HG03066 (cell line): ENCODE data around the gene GALNTL6.

Experiments used
- ATAC-seq: cut with Tn5 transposase; IDR thresholded peaks from one replicate; pipeline ENCODE4 v1.9.1; 2021; ENCODE audit warnings: low read depth; ENCODE audit not compliant: unreplicated experiment

Gene GALNTL6

DNA sequence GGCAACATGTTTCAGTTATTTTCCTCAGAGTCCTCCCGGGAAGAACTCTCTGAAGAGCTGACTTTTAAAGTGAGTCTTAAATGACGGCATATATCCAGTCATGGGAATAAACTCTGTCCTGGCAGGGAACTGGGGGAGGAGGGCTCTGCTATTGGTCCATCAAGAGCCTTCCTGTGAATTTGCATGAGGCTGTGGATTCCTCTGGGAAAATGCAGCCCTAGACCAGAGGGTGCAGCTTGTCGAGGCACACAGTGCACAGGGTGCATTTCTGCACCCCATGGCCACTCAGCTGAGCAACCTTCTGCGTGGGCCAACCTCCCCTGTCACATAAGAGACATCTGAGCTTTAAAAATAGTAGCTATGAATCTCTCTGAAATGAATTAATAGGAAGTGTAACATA, 360.0 kb downstream of the GALNTL6 start:
- no peak for ATAC-seq

DNA sequence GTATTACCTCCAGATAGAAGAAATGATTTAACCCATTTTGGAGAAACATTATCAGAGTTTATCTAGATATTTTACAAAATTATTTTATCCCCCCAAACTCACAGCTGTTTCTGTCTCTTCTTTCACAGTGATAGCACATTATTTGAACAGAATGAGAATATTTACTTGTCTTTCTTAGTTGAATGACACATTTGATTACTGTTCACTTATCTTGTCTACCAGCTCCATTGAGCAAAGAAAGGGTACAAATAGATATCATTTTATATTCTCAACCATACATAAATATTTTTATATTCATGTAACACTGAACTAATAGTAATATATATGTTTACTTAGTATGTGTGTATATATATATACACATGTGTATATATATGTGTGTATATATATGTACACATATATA, 364.2 kb downstream of the GALNTL6 start:
- ATAC-seq = no peak

DNA sequence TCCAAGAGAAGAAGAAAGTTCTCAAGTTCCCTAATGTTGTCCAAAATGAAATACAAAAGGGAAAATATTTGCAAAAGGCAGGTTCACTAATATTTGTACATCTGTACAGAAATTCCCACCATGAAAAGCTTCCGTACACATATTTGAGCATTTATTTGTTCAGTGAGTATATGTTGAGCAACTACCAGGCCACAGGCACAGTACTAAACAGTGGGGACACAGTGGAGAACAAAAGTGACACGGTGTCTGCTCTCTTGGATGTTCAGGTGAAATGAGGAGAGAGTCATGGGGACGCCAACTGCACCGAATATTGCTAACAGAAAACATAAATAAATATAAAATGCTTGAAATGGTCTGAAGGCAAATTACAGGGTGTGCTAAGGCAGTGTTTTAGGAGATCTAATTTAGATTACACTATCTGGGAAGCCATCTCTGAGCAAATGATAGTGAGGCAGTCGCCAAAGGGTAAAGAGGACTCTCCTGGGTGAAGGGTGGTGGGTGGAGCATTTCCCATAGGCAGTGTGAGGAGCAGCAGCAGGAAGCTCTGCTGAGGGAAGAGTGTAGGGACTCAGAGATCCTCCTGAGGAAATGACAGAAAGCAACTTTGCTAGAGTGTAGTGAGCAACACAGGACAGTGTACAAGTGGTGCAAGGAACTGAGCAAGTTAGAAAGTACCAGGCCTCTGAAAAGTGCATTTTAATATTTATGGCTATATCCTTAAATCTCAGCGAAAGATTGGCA, 375.2 kb downstream of the GALNTL6 start:
- no peak for ATAC-seq

DNA sequence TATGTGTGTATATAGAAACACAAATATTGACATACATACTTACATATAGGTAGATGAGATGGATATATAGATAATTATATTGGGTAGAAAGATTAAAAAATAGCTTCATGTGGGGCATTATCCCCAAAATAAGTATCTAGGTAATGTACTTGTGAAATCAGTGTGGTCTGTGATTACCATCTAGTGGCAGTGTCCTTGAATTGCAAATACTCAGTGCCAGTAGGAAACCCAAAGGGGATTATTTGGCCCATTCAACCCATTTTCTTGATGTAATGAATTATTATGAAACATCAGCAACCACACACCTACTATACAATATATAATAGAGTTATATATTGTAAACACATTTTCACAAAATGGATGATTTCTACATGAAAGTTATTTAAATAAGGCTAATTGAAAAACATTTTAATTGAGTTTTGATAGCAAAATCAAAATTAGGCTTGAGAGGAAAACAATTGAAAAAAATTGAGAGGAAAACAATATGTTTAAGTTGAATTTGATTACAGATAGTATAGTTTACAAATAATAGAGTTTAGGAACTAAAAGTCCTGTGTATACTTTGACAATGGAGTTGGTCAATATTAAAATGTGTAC, 389.4 kb downstream of the GALNTL6 start:
- ATAC-seq = no peak

DNA sequence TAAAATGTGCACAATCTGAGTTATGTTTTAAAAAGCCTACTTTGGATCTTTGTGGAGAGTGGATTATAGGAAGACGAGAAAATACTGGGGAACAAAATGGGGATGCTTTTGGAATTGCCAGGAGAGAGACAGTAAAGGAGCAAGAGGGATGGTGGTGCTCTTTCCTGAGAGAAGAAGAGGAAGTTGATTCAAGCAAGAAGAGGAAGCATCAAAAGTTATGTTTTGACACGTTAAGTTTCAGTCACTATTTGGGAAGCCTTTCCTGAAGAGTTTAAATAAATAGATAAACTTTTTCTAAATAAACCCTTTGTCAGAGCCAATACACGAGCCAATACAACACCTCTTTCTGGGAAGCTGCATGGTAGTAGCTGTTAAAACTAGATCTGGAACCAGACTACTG, 394.1 kb downstream of the GALNTL6 start:
- ATAC-seq = no peak

DNA sequence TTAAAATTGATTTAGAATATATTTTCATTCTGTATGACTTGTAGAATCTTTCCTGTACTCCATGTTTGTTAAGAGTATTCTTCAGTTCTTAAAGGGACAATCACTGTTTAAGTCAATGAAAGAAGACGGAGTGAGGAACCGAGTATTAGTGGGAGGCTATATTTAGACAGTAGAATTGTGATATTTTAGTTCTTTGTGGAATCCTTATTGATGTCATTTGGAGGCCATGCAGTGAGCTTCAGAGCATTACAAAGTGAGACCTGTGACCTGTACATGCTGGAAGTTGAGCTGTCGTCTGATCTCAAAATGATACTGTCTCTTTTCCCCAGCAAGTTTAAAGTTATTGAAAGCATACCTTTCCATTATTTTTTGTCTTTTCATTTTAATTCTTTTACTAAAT, 394.7 kb downstream of the GALNTL6 start:
- ATAC-seq = no peak

DNA sequence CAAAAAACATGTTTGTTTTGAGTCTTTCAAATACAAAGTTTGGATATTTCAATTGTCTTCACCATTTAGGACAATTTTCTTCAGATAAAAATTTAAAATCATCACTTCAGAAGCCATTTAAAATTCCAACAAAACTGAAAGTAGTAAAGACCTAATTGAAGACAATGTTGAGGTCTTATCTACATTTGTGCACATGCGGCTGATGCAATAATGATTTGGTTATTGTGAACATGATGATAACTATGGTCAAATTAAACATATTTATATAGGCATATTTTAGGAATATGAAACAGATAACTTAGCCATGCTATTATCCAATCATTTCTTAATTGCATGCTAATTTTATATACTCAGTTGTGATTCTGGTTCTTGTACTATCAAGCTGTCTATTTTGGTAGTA, 407.5 kb downstream of the GALNTL6 start:
- no peak for ATAC-seq

DNA sequence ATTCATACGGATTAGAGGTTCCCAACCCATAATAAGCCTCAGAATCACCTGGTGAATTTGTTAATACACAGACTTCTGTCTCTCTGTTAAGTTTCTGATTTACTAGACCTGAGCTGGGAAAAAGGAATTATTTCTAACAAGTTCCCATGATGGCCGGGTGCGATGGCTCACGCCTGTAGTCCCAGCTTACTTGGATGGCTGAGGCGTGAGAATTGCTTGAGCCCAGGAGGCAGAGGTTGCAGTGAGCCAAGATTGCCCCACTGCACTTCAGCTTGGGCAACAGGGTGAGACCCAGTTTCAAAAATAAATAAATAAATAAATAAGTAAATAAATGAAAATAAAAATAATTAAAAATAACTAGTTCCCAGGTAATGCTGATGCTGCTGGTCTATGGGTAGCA, 412.3 kb downstream of the GALNTL6 start:
- ATAC-seq = no peak

DNA sequence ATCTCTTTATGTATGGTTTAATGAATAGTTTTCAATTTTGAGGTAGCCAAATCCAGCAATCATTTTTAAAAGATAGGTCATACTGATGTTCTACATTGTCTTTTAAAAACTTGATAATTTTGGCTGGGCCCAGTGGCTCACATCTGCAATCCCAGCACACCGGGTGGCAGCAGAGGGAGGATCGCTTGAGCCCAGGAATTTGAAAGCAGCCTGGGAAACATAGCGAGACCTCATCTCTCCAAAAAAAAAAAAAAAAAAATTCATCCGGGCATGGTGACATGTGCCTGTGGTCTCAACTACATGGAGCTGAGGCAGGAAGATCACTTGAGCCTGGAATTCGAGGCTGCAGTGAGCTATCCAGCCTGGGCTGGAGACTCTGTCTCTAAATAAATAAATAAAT, 419.8 kb downstream of the GALNTL6 start:
- no peak for ATAC-seq

DNA sequence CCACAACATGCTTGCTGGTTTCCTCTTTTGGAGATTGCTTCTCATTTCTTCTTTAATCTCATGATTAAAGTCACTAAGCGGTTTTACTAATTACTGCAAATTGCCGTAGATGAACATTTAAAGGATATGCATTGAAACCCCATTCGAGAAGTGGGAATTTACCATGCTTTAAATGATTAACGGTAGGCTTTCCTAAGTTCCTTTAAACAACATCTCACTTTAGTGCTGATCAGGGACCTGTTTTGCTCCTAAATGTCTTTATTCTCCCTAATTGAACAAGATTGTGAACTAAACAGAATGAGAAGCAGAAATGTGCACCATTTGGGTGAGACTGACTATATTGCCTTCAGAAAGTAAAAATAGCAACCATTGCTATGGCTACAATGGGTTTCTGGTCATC, 430.3 kb downstream of the GALNTL6 start:
- ATAC-seq = no peak

DNA sequence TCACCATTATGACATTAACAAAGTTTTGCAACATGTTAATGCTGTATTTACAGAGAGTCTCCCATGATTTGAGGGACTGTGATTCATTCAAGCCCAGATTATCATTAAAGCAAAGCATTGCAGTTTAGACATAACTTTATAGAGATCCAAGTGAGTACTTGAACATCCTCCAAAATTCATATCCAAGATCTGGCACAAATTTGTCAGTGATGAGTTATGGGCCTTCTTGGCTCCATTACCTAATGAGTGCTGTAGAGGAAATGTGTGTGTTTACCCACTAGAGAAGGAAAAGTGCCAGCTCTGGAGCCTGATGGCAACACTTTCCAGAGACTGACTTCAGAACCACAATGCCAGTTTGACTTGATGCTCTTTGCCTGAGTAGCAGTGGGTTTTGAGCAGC, 432.3 kb downstream of the GALNTL6 start:
- ATAC-seq = no peak

DNA sequence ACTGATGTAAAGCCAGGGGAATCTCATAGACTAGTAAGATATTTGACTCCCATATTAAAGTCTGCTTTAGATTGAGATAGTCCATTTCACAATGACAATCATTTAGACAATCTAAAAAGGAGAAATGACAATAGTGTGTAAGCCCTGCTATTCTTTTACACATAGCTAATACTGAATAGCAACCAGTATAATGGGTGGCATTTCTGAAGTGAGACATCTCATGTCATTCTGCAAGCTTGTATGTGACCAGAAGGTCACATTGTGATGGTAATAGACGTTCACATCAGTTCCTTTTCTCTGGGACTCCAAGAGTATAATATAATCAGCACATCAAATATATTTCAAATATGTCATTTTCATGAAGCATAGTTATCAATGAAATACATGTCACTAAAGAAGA, 440.2 kb downstream of the GALNTL6 start:
- no peak for ATAC-seq

DNA sequence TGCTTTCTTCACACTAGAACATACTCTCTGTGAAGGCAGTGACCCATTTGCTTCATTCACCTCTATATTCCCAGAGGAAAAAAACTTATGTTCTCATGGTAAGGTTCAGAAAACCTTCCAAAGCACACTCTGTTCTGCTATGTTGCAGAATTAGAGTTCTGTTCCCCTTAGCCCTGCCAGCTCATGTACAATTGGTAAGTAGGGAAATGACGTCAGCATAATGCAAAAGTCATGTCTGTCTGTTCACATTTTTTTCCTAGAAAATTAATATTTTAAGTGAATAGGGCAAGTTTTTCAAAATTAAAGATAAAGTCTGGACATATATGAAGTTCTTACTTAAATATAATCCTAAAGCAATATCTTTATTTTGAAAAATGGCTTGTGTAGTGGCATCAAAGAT, 443.6 kb downstream of the GALNTL6 start:
- ATAC-seq = no peak

DNA sequence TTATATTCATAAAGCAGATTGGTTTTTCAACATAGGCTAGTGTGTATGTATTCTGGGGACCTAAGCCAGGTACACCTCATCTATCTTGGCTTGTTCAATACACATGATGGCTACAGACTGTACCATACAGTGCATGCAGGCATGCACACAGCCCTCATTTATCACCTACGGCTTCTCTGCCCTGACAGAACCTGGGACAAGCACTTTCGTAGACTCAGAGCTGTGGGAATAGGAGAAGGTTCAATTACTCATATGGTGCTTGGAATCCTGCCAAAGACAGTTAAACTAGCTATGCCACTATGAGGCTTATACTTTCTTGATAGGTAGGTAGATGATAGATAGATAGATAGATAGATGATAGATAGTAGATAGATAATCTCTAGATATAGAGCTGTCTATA, 457.2 kb downstream of the GALNTL6 start:
- no peak for ATAC-seq

DNA sequence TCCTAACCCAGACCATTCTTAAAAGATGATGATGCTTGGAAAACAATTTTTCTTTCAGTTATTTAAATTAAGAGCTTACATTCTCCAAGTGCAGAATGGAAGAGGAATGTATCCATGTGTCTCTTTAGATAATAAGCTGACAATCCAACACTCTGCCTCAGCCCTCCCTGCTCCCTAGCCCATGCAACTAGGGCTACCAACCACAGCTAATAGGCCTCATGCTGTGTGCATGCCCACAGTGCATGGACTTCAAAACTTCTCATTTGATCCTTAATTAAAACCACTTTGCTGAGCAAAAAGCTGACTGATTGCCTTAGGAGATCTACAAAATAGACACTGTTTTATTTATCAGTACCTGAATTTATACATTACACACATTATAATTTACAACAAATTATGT, 473.9 kb downstream of the GALNTL6 start:
- ATAC-seq = no peak

DNA sequence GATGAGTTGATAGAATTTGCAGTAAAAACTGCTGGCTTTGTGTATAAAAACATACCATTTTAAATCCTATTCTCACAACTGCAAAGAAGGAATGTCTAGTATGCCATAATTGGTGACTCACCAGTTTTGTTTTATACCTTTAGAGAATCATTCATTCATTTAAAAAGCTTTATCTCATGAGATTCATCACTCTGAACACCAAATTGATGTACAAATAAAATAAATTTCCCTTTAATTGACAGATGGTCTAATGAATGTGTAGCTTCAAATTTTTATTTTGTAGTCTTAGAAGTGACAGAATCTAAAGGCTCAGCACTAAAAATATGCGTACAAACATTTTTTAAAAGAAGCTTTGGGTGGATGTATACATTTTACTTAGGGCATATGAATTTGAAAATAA, 492.5 kb downstream of the GALNTL6 start:
- no peak for ATAC-seq

DNA sequence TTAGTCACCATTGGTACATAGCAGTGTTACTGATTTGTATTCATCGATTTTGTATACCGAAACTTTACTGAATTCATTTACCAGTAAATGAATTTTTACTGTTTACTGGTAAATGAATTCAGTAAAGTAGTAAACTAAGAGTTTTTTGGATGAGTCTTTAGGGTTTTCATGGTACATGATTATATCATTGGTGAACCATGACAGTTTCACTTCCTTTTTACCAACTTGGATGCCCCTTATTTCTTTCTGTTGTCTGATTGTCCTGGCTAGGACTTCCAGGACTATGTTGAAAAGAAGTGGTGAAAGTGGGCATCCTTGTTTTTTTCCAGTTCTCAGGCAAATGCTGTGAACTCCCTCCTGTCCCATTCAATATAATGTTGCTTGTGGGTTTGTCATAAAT, 494.9 kb downstream of the GALNTL6 start:
- no peak for ATAC-seq

DNA sequence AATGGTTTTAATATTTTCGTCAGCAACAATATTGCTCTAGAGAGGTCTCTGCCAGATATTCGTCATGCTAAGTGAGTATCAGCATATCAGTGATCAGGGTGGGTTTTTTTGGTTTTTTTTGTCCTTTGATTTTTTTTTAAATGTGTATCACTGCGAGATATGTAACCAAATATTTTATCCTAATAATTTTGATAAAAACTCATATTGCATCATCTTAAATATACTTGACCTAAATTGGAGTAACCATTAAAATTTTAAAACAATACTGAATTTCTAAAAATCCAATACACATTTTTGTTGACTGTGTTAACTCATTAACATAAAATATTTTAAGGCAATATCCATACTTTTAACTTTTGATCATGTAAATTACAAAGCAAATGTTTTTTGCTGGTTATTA, 498.5 kb downstream of the GALNTL6 start:
- no peak for ATAC-seq

DNA sequence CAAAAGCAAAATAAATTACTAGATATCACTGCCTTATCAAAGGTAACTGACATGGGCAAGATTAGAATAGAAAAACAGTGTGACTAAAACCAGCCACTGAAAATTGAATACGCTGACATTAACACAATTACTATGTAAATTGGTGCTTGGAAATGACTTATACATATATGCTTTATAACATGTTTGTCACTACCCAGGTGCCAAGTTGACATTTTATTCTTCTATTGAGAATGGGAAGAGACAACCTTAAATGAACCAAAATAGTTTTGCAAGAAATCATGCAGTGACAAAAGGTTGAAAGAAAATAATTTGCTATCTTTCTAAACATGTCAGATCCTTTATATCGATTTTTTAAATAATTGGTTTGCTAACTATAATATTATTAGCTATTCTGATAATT, 510.1 kb downstream of the GALNTL6 start:
- ATAC-seq = no peak

DNA sequence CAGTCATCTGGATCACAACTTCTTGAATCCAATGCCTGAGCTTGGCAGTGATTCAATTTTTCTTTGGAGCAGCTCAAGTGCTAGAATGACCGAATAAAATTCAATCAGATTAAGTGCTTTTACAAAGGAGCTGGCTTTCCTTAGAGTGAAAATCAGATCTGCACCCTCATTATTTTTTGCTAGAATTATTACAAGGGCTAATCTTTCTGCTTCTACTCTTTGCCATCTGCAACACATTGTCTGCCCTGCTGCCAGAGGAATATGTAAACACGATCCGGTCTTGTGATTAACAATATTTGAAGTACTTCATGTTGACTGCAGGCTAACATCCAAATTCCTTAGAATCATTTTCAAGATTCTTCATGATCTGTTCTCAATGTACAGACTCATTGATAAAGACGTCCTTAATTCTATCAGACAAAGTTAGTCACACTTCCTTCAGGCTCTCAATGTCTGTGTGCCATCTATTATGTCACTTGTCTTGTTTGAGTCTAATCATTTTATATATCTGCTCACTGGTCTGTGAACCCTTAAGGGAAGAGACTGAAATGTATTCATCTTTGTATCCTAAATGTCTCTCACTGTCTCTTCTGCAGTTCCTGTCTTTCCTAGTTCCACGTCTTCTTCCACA, 531.2 kb downstream of the GALNTL6 start:
- no peak for ATAC-seq

DNA sequence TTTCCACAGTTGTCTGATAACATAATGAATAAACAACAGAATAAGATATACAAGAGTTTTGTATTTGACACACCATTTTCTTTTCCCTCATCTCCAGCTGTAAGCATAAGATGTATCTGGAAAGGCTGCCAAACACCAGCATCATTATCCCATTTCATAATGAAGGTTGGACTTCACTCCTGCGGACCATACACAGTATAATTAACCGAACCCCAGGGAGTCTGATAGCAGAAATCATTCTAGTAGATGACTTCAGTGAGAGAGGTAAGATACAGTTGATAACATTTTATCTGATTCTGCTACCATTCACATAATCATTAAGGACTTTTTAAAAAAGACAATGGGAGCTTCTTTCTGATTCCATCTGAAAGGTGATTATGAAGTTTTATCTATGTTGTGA, 535.2 kb downstream of the GALNTL6 start:
- ATAC-seq = no peak

DNA sequence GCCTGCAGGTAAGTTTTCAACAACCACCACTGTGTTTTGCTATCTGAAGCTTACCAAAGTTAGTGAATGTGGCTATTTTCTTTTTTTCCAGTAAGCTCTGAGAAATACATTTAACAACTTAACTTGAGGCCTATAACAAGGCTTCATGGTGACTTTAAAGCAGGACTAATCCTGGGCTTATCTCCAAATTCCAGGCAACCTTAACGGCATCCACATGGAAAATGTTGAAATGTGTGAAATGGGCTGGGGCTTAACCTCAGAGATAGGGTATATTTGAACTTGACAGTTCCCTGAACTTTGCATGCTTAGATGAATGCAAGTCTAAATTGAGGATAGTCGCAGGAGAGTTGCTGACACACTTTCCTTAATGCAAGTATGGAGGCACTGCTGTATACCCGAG, 539.2 kb downstream of the GALNTL6 start:
- ATAC-seq = no peak
